Panc1 (cell line): ENCODE results near the gene VTI1A. TPM values are rescaled to one million over a fixed set of nuclear protein-coding genes. Genes with fewer than 3 reads are reported as not detected.

Experiments
- ATAC-seq: fragments of 200-7000 bp; cut with Tn5 transposase; 2 replicates; pipeline ENCODE4 v1.9.1; 2020; ENCODE audit warnings: mild to moderate bottlenecking, moderate library complexity
- BruUV-seq: library from RNA; stranded (reverse); fragments of 400-500 nt; replicated peaks from 2 replicates; lab custom pipeline; 2021; lab: Mats Ljungman, UMichigan
- CTCF ChIA-PET: fragments of 300-600 bp; sonication (Branson Sonifier 250); formaldehyde crosslinking; loops from one replicate; lab custom pipeline; 2022; ENCODE audit warnings: antibody characterized with exemption; lab: Charles Lee
- POLR2A ChIA-PET: fragments of 300-600 bp; sonication (Branson Sonifier 250); formaldehyde crosslinking; loops from one replicate; lab custom pipeline; 2022; ENCODE audit warnings: antibody characterized with exemption; lab: Charles Lee
- DNase-seq: peaks from one replicate; pipeline ENCODE4 v3.0.0-alpha.2; 2010; ENCODE audit warnings: low read depth, low spot score
- H3K27ac ChIP-seq: 2 replicates; pipeline ENCODE4 v1.5.1; 2011; ENCODE audit warnings: mild to moderate bottlenecking, low read length, inconsistent platforms
- H3K27me3 ChIP-seq: fragments of 200-500 bp; sonication (Bioruptor generic); 2 replicates; pipeline ENCODE4 v1.6.0; 2014; ENCODE audit warnings: low read length, inconsistent platforms; ENCODE audit not compliant: control insufficient read depth, insufficient read depth
- H3K36me3 ChIP-seq: fragments of 200-500 bp; sonication (Bioruptor generic); 2 replicates; pipeline ENCODE4 v1.5.1; 2014; ENCODE audit warnings: inconsistent platforms, mild to moderate bottlenecking, low read length, moderate library complexity; ENCODE audit not compliant: control insufficient read depth, insufficient read depth
- H3K4me1 ChIP-seq: 2 replicates; pipeline ENCODE4 v1.5.1; 2011; ENCODE audit warnings: inconsistent platforms, mild to moderate bottlenecking, low read length, moderate library complexity; ENCODE audit not compliant: control insufficient read depth, insufficient read depth
- H3K4me3 ChIP-seq, 2 experiments: 2 replicates each; pipeline ENCODE4 v1.5.1; 2011 to 2012; ENCODE audit warnings: low read depth in 2 of 2, low read length in 2 of 2, mild to moderate bottlenecking in 2 of 2, inconsistent platforms in 1 of 2, moderate library complexity in 1 of 2
- H3K9me3 ChIP-seq: fragments of 200-500 bp; sonication (Bioruptor generic); 2 replicates; pipeline ENCODE4 v1.5.1; 2014; ENCODE audit warnings: low read depth, mild to moderate bottlenecking, inconsistent platforms, low read length, moderate library complexity; ENCODE audit not compliant: control insufficient read depth, insufficient read depth
- CTCF ChIP-seq: fragments of 450-650 bp; IDR thresholded peaks from 2 replicates; pipeline ENCODE4 v1.5.1; 2017; ENCODE audit warnings: mild to moderate bottlenecking
- POLR2AphosphoS5 ChIP-seq: IDR thresholded peaks from 2 replicates; pipeline ENCODE4 v1.6.1; 2012; ENCODE audit warnings: mild to moderate bottlenecking, low read depth, low read length, moderate library complexity
- REST ChIP-seq, 2 experiments: IDR thresholded peaks; 2 replicates each; pipeline ENCODE4 v1.6.1; 2011 to 2012; ENCODE audit warnings: low read depth in 2 of 2, control low read depth in 1 of 2, low read length in 1 of 2, mild to moderate bottlenecking in 1 of 2, moderate library complexity in 1 of 2; ENCODE audit not compliant: insufficient read depth in 1 of 2
- SIN3A ChIP-seq: IDR thresholded peaks from 2 replicates; pipeline ENCODE4 v1.6.1; 2012; ENCODE audit warnings: low read depth, mild to moderate bottlenecking, low read length, moderate library complexity, borderline replicate concordance; ENCODE audit not compliant: insufficient read depth
- TCF7L2 ChIP-seq: IDR thresholded peaks from 2 replicates; pipeline ENCODE4 v1.6.1; 2011; ENCODE audit warnings: mild to moderate bottlenecking, low read depth, low read length, inconsistent platforms
- in situ Hi-C: cut with HindIII; loops from 2 replicates; pipeline ENCODE4 v1.10.0; 2016; ENCODE audit warnings: low sequenced_read_pairs, low pct_unique_long_range_greater_than_20kb
- intact Hi-C: fragments of 100-400 bp; cut with micrococcal nuclease; formaldehyde crosslinking; loops from one replicate; pipeline ENCODE4 v1.10.0; 2022; ENCODE audit not compliant: unreplicated experiment
- total RNA-seq: library from RNA; stranded (reverse); gene quantifications from one replicate; pipeline ENCODE4 v1.2.1, GENCODE V29; 2021; ENCODE audit not compliant: unreplicated experiment

The VTI1A gene
- total RNA-seq, 1 experiment from 2014 or later = 36.3 TPM

GRCh38 chr10:112716076-112716475 lies 269.1 kb downstream of the VTI1A start:
- no peak for ATAC-seq
- ChIA-PET CTCF (no interaction called here), POLR2A (no interaction called here)
- intact Hi-C loops = no loop called here
- in situ Hi-C loops = no loop called here
- DNase-seq = no peak
- Histone ChIP-seq H3K36me3 (no peaks in the 10 kb centered on the region), H3K9me3 (no peaks in the 10 kb centered on the region), H3K4me3 (no peak overlapping the region), H3K27me3 (no peaks in the 10 kb centered on the region), H3K4me1 (peaks cover 16% of the 10 kb centered on the region), H3K27ac (peak overlapping the region; percentile 5; the same call in 1 of the 2 replicates)
- no TSS peak for BruUV-seq
- no peak for TF ChIP-seq SIN3A
- TF ChIP-seq POLR2AphosphoS5 = no peak
- no peak for TF ChIP-seq CTCF
- no peak for TF ChIP-seq REST (IDR thresholded peaks at IDR 0.05; ENCODE audit: insufficient read depth in 1 of 2, low read depth in 2 of 2, low read length in 1 of 2)
- TF ChIP-seq TCF7L2 = no peak

GRCh38 chr10:112716924-112717413 lies 270.0 kb downstream of the VTI1A start:
- CTCF ChIA-PET = interaction anchor here (0.6 to 1.1 kb wide), 2 partner anchors 9 to 239 kb away, joined by 3 to 10 read pairs; no protein-coding TSS in a partner anchor
- DNase-seq = peak; percentile 95
- no TSS peak for BruUV-seq
- Histone ChIP-seq H3K4me1 (peaks cover 16% of the 10 kb centered on the region), H3K27ac (peak overlapping the region; percentile 60), H3K9me3 (no peaks in the 10 kb centered on the region), H3K4me3 (no peak overlapping the region), H3K36me3 (no peaks in the 10 kb centered on the region), H3K27me3 (no peaks in the 10 kb centered on the region)
- POLR2A ChIA-PET = no interaction called here
- in situ Hi-C loops = no loop called here
- intact Hi-C loops = no loop called here
- peak; percentile 97 for ATAC-seq
- TF ChIP-seq CTCF (no peak), POLR2AphosphoS5 (peak; percentile 84), TCF7L2 (peak; percentile 60), REST (IDR thresholded peaks at IDR 0.05; ENCODE audit: insufficient read depth in 1 of 2, low read depth in 2 of 2, low read length in 1 of 2) (no peak; a peak in 1 of 4 replicates), SIN3A (no peak)
